SK-N-SH (cell line): Measurements from ENCODE around the gene KIF5C. TPM values are rescaled to one million over a fixed set of nuclear protein-coding genes. Genes with fewer than 3 reads are reported as not detected.

Source experiments
- CTCF ChIA-PET: fragments of 300-600, 350-600 bp; formaldehyde crosslinking; extraction: SDS; loops from one replicate; lab custom pipeline; 2021; lab: Yijun Ruan, JAX
- POLR2A ChIA-PET: fragments of 350-600 bp; sonication (Branson Sonifier 250); formaldehyde crosslinking; extraction: SDS; loops from one replicate; lab custom pipeline; 2020; ENCODE audit warnings: antibody characterized with exemption, inconsistent platforms; lab: Yijun Ruan, JAX
- DNase-seq: peaks from one replicate; pipeline ENCODE4 v3.0.0; 2012
- H2AFZ ChIP-seq: fragments of 200-600 bp; sonication (generic); 2 replicates; pipeline ENCODE4 v1.8.1; 2016; ENCODE audit warnings: antibody characterized with exemption, mild to moderate bottlenecking, low read depth
- H3F3A ChIP-seq: fragments of 200-600 bp; sonication (generic); replicated peaks from 2 replicates; pipeline ENCODE3; 2016; ENCODE audit warnings: antibody characterized with exemption, mild to moderate bottlenecking; ENCODE audit not compliant: insufficient read depth
- H3K27ac ChIP-seq, 2 experiments: fragments of 200-500 bp in 1 of 2; fragments of 200-600 bp in 1 of 2; sonication (Bioruptor generic) in 1 of 2; sonication (generic), shearing (Covaris generic) in 1 of 2; 2 replicates each; pipeline versions ENCODE4 v1.5.1 to v1.6.1; 2014 to 2016; ENCODE audit warnings: low read depth in 2 of 2, inconsistent platforms in 1 of 2, low read length in 1 of 2, mild to moderate bottlenecking in 1 of 2, mixed read lengths in 1 of 2
- H3K27me3 ChIP-seq: fragments of 200-600 bp; sonication (generic), shearing (Covaris generic); 2 replicates; pipeline ENCODE4 v1.6.1; 2016; ENCODE audit warnings: mixed run types; ENCODE audit not compliant: insufficient read depth
- H3K36me3 ChIP-seq, 2 experiments: fragments of 200-500 bp in 1 of 2; fragments of 200-600 bp in 1 of 2; sonication (Bioruptor generic) in 1 of 2; sonication (generic) in 1 of 2; replicated peaks in 1 of 2; 2 replicates each; pipeline versions ENCODE3 to v1.5.1; 2014 to 2016; ENCODE audit warnings: low read length in 1 of 2, mild to moderate bottlenecking in 1 of 2; ENCODE audit not compliant: insufficient read depth in 2 of 2, control insufficient read depth in 1 of 2
- H3K4me1 ChIP-seq, 2 experiments: fragments of 200-500 bp in 1 of 2; fragments of 200-600 bp in 1 of 2; sonication (Bioruptor generic) in 1 of 2; sonication (generic), shearing (Covaris generic) in 1 of 2; 2 replicates each; pipeline versions ENCODE4 v1.5.1 to v1.6.1; 2014 to 2016; ENCODE audit warnings: low read depth in 1 of 2, low read length in 1 of 2, mixed run types in 1 of 2; ENCODE audit not compliant: insufficient read depth in 2 of 2, control insufficient read depth in 1 of 2
- H3K4me2 ChIP-seq: fragments of 200-600 bp; sonication (generic), shearing (Covaris generic); 2 replicates; pipeline ENCODE4 v1.6.1; 2017; ENCODE audit warnings: mixed run types
- H3K4me3 ChIP-seq, 2 experiments: fragments of 200-500 bp in 1 of 2; fragments of 200-600 bp in 1 of 2; sonication (Bioruptor generic) in 1 of 2; sonication (generic), shearing (Covaris generic) in 1 of 2; 2 replicates each; pipeline versions ENCODE4 v1.5.1 to v1.8.1; 2014 to 2016; ENCODE audit warnings: low read depth in 2 of 2, inconsistent platforms in 1 of 2, low read length in 1 of 2, mild to moderate bottlenecking in 1 of 2, mixed read lengths in 1 of 2, moderate library complexity in 1 of 2
- H3K79me2 ChIP-seq: fragments of 200-600 bp; sonication (generic); 2 replicates; pipeline ENCODE4 v1.8.1; 2017; ENCODE audit warnings: mild to moderate bottlenecking; ENCODE audit not compliant: insufficient read depth
- H3K9ac ChIP-seq: fragments of 200-600 bp; sonication (generic); 2 replicates; pipeline ENCODE4 v1.6.1; 2017; ENCODE audit warnings: mixed run types
- H3K9me2 ChIP-seq: fragments of 200-600 bp; sonication (generic); 2 replicates; pipeline ENCODE4 v1.6.1; 2017; ENCODE audit warnings: mixed run types
- H3K9me3 ChIP-seq: fragments of 200-600 bp; sonication (generic); 2 replicates; pipeline ENCODE4 v1.6.1; 2017; ENCODE audit warnings: mixed run types, mild to moderate bottlenecking, moderate library complexity
- H4K20me1 ChIP-seq: fragments of 200-600 bp; sonication (generic); 2 replicates; pipeline ENCODE4 v1.6.1; 2017; ENCODE audit warnings: mild to moderate bottlenecking, mixed run types; ENCODE audit not compliant: insufficient read depth
- ELF1 ChIP-seq: IDR thresholded peaks from 2 replicates; pipeline ENCODE4 v1.4.0; 2012
- EP300 ChIP-seq, 2 experiments: IDR thresholded peaks; 2 replicates each; pipeline versions ENCODE4 v1.4.0 to v1.6.1; 2012; ENCODE audit warnings: borderline replicate concordance in 1 of 2, low read depth in 1 of 2, low read length in 1 of 2
- EZH2phosphoT487 ChIP-seq: fragments of 200-600 bp; sonication (generic); IDR thresholded peaks from 2 replicates; pipeline ENCODE4 v1.6.1; 2017; ENCODE audit warnings: low read depth, mixed run types, mild to moderate bottlenecking, antibody characterized with exemption, moderate library complexity, borderline replicate concordance
- FOSL2 ChIP-seq: IDR thresholded peaks from 2 replicates; pipeline ENCODE4 v1.4.0; 2012; ENCODE audit warnings: low read depth, mild to moderate bottlenecking, moderate library complexity, borderline replicate concordance
- FOXM1 ChIP-seq: IDR thresholded peaks from 2 replicates; pipeline ENCODE4 v1.4.0; 2012; ENCODE audit warnings: low read depth, mild to moderate bottlenecking
- GABPA ChIP-seq: IDR thresholded peaks from 2 replicates; pipeline ENCODE4 v1.4.0; 2012; ENCODE audit warnings: low read depth, mild to moderate bottlenecking
- GATA2 ChIP-seq: sonication (generic); formaldehyde crosslinking; IDR thresholded peaks from 2 replicates; pipeline ENCODE4 v1.5.0; 2020; ENCODE audit warnings: mild to moderate bottlenecking, missing genetic modification reagents
- JUND ChIP-seq: IDR thresholded peaks from 2 replicates; pipeline ENCODE4 v1.4.0; 2012
- MAX ChIP-seq: IDR thresholded peaks from 2 replicates; pipeline ENCODE4 v1.4.0; 2012; ENCODE audit warnings: low read depth
- MEF2A ChIP-seq: IDR thresholded peaks from 2 replicates; pipeline ENCODE4 v1.4.0; 2012; ENCODE audit warnings: low read depth, borderline replicate concordance
- POLR2AphosphoS5 ChIP-seq: IDR thresholded peaks from 2 replicates; pipeline ENCODE4 v1.6.1; 2012; ENCODE audit warnings: low read depth, low read length
- RCOR1 ChIP-seq: fragments of 150-350 bp; IDR thresholded peaks from 2 replicates; pipeline ENCODE4 v1.6.1; 2017; ENCODE audit warnings: antibody characterized with exemption, low read length
- REST ChIP-seq: IDR thresholded peaks from 2 replicates; pipeline ENCODE4 v1.6.1; 2012; ENCODE audit warnings: mild to moderate bottlenecking, low read depth, low read length, moderate library complexity
- TAF1 ChIP-seq: IDR thresholded peaks from 2 replicates; pipeline ENCODE4 v1.6.1; 2012; ENCODE audit warnings: low read depth, mild to moderate bottlenecking, low read length, moderate library complexity, borderline replicate concordance
- YY1 ChIP-seq: IDR thresholded peaks from 2 replicates; pipeline ENCODE4 v1.4.0; 2012; ENCODE audit warnings: low read depth, mild to moderate bottlenecking
- WGBS: methylation state at CpG from one replicate; pipeline ENCODE4 v1.1.6; 2017; ENCODE audit warnings: low lambda C conversion rate; 5-methylcytosine and 5-hydroxymethylcytosine counted together
- polyA plus RNA-seq, 3 experiments: library from polyadenylated mRNA; depleted of rRNA; stranded (reverse); fragments of >200 nt; gene quantifications; 2 replicates each; pipeline ENCODE4 v1.2.3, GENCODE V29; 2012

The KIF5C gene
- polyA plus RNA-seq, 1 of the 3 experiments (the other 2 are of a cell fraction), result 3.9 TPM

GRCh38 chr2:149047118-149047517 is 172.1 kb downstream of the KIF5C start (continued):
- TF ChIP-seq FOSL2, result no peak
- TF ChIP-seq JUND, result no peak

- ChIA-PET CTCF (interaction anchor here (1.2 to 1.9 kb wide), 2 partner anchors 11 to 31 kb away, joined by 5 to 10 read pairs; partner anchors contain the start of gene LYPD6B), POLR2A (interaction anchor here (0.7 kb wide), 1 partner anchor 604 kb away, joined by 3 read pairs; no protein-coding TSS in a partner anchor)
- no peaks in the 10 kb centered on the region for H3K9me2 ChIP-seq
- DNase-seq, result no peak
- no peaks in the 10 kb centered on the region for H3K4me1 ChIP-seq
- 75% methylated on average over 2 of the region's 2 CpGs for WGBS
- H3K4me2 ChIP-seq, result no peak overlapping the region
- H3K9me3 ChIP-seq, result peaks cover 23% of the 10 kb centered on the region
- H3K36me3 ChIP-seq, result no peaks in the 10 kb centered on the region
- no peaks in the 10 kb centered on the region for H4K20me1 ChIP-seq
- no peak overlapping the region for H2AFZ ChIP-seq
- H3K27me3 ChIP-seq, result no peaks in the 10 kb centered on the region
- no peak overlapping the region for H3K27ac ChIP-seq
- TF ChIP-seq EP300 (IDR thresholded peaks at IDR 0.05; ENCODE audit: borderline replicate concordance in 1 of 2, low read depth in 1 of 2, low read length in 1 of 2) (no peak), RCOR1 (no peak), MEF2A (no peak), GATA2 (CRISPR knock-in tag) (no peak), REST (no peak), FOXM1 (no peak), GABPA (no peak), EZH2phosphoT487 (no peak), POLR2AphosphoS5 (no peak), YY1 (no peak), MAX (no peak), TAF1 (no peak), ELF1 (no peak)
- peaks cover 4% of the 10 kb centered on the region for H3F3A ChIP-seq
- no peaks in the 10 kb centered on the region for H3K79me2 ChIP-seq
- H3K9ac ChIP-seq, result no peak overlapping the region
- no peak overlapping the region for H3K4me3 ChIP-seq
Measured at GRCh38 chr2:149049142-149049541, 174.1 kb downstream of the KIF5C start.
